GM23338 (cell line): ENCODE data around the gene PPP2R2D. TPM values are rescaled to one million over a fixed set of nuclear protein-coding genes. Genes with fewer than 3 reads are reported as not detected.

Experiments
- ATAC-seq: fragments of 200-7000 bp; cut with Tn5 transposase; 3 replicates; pipeline ENCODE4 v1.9.1; 2020
- DNase-seq: peaks from one replicate; pipeline ENCODE4 v3.0.0-alpha.2; 2015; ENCODE audit warnings: low spot score
- H2AFZ ChIP-seq: fragments of 200-600 bp; sonication (generic); 2 replicates; pipeline ENCODE4 v1.8.0; 2016; ENCODE audit warnings: antibody characterized with exemption, mild to moderate bottlenecking, moderate library complexity
- H3F3A ChIP-seq: fragments of 200-600 bp; sonication (generic); replicated peaks from 2 replicates; pipeline ENCODE4 v1.8.0; 2017; ENCODE audit warnings: antibody characterized with exemption, mixed run types, low read depth
- H3K27ac ChIP-seq: fragments of 200-600 bp; sonication (generic); 2 replicates; pipeline ENCODE4 v1.6.1; 2016; ENCODE audit warnings: low read depth
- H3K27me3 ChIP-seq: fragments of 200-600 bp; sonication (generic); 2 replicates; pipeline ENCODE4 v1.8.0; 2016; ENCODE audit warnings: mild to moderate bottlenecking, mixed run types, moderate library complexity; ENCODE audit not compliant: insufficient read depth
- H3K36me3 ChIP-seq: fragments of 200-600 bp; sonication (generic); 2 replicates; pipeline ENCODE4 v1.8.0; 2016; ENCODE audit warnings: mild to moderate bottlenecking; ENCODE audit not compliant: insufficient read depth
- H3K4me1 ChIP-seq: fragments of 200-600 bp; sonication (generic); 2 replicates; pipeline ENCODE4 v1.8.0; 2016; ENCODE audit warnings: mild to moderate bottlenecking, moderate library complexity; ENCODE audit not compliant: insufficient read depth
- H3K4me2 ChIP-seq: fragments of 200-600 bp; sonication (generic); 2 replicates; pipeline ENCODE4 v1.7.1; 2017; ENCODE audit warnings: mixed run types
- H3K4me3 ChIP-seq: fragments of 200-600 bp; sonication (generic); 2 replicates; pipeline ENCODE4 v1.6.1; 2016; ENCODE audit warnings: mixed run types
- H3K79me2 ChIP-seq: fragments of 200-600 bp; sonication (generic); replicated peaks from 2 replicates; pipeline ENCODE4 v1.8.0; 2017; ENCODE audit warnings: mild to moderate bottlenecking; ENCODE audit not compliant: insufficient read depth
- H3K9me2 ChIP-seq: fragments of 200-600 bp; sonication (generic); 2 replicates; pipeline ENCODE4 v1.8.0; 2017; ENCODE audit not compliant: insufficient read depth
- H4K20me1 ChIP-seq: fragments of 200-600 bp; sonication (generic); replicated peaks from 2 replicates; pipeline ENCODE4 v1.8.0; 2017; ENCODE audit warnings: mild to moderate bottlenecking; ENCODE audit not compliant: insufficient read depth
- H3K27ac Mint-ChIP-seq: 2 replicates; pipeline ENCODE4 v1.8.0; 2020; ENCODE audit warnings: inconsistent platforms, mild to moderate bottlenecking, moderate library complexity, mixed read lengths
- H3K27me3 Mint-ChIP-seq: 3 replicates; pipeline ENCODE4 v1.8.0; 2022; ENCODE audit warnings: low read depth, mild to moderate bottlenecking, moderate library complexity, mixed read lengths, inconsistent platforms; ENCODE audit not compliant: insufficient read depth, poor library complexity
- H3K36me3 Mint-ChIP-seq: 3 replicates; pipeline ENCODE4 v1.8.0; 2021; ENCODE audit warnings: low read depth, mild to moderate bottlenecking, inconsistent platforms, moderate library complexity, mixed read lengths
- H3K4me1 Mint-ChIP-seq: 3 replicates; pipeline ENCODE4 v1.8.0; 2020; ENCODE audit warnings: mild to moderate bottlenecking, inconsistent platforms, mixed read lengths
- H3K4me3 Mint-ChIP-seq: 3 replicates; pipeline ENCODE4 v1.8.0; 2021; ENCODE audit warnings: moderate library complexity, mild to moderate bottlenecking, inconsistent platforms, mixed read lengths
- H3K9me3 Mint-ChIP-seq: 3 replicates; pipeline ENCODE4 v1.8.0; 2020; ENCODE audit warnings: moderate library complexity, mild to moderate bottlenecking, inconsistent platforms, mixed read lengths
- CREB1 ChIP-seq: fragments of 250-450 bp; sonication (Bioruptor Pico); IDR thresholded peaks from 2 replicates; pipeline ENCODE4 v1.5.0; 2020; ENCODE audit warnings: low read depth, mild to moderate bottlenecking, moderate library complexity
- EZH2 ChIP-seq: fragments of 200-600 bp; sonication (generic); IDR thresholded peaks from one replicate; pipeline ENCODE4 v1.8.0; 2017; ENCODE audit warnings: antibody characterized with exemption, mild to moderate bottlenecking, low read depth; ENCODE audit not compliant: unreplicated experiment
- EZH2phosphoT487 ChIP-seq: fragments of 200-600 bp; sonication (generic); IDR thresholded peaks from one replicate; pipeline ENCODE4 v1.8.1; 2018; ENCODE audit warnings: antibody characterized with exemption; ENCODE audit not compliant: unreplicated experiment
- JUNB ChIP-seq: IDR thresholded peaks from one replicate; pipeline ENCODE4 v1.6.1; 2016; ENCODE audit warnings: antibody characterized with exemption; ENCODE audit not compliant: unreplicated experiment
- NANOG ChIP-seq: IDR thresholded peaks from 2 replicates; pipeline ENCODE4 v1.6.1; 2016; ENCODE audit warnings: antibody characterized with exemption, borderline replicate concordance
- POLR2AphosphoS5 ChIP-seq: IDR thresholded peaks from 2 replicates; pipeline ENCODE4 v1.6.1; 2016; ENCODE audit warnings: antibody characterized with exemption, low read depth
- STAT1 ChIP-seq: IDR thresholded peaks from one replicate; pipeline ENCODE4 v1.6.1; 2016; ENCODE audit warnings: antibody characterized with exemption; ENCODE audit not compliant: unreplicated experiment
- ZNF114 ChIP-seq: fragments of 250-450 bp; sonication (Bioruptor Pico); IDR thresholded peaks from 2 replicates; pipeline ENCODE4 v1.5.0; 2020; ENCODE audit warnings: mild to moderate bottlenecking, moderate library complexity
- ZNF331 ChIP-seq: fragments of 250-450 bp; sonication (Bioruptor Pico); IDR thresholded peaks from 2 replicates; pipeline ENCODE4 v1.5.0; 2020; ENCODE audit warnings: low read depth, mild to moderate bottlenecking, moderate library complexity
- polyA plus RNA-seq: library from polyadenylated mRNA; unstranded; fragments of >200 nt; fragmentation: Nextera tagmentation; extraction: Ambion mirVana; gene quantifications from 2 replicates; pipeline ENCODE4 v1.2.1, GENCODE V29; 2016
- total RNA-seq: library from RNA; depleted of rRNA; stranded (reverse); fragments of >200 nt; shearing (Covaris generic); gene quantifications from 2 replicates; pipeline ENCODE4 v1.2.3, GENCODE V29; 2014
- TF ChIP-seq, protein P1 (sequence below): fragments of 250-450 bp; sonication (Bioruptor Pico); IDR thresholded peaks from 2 replicates; pipeline ENCODE4 v1.5.0; 2020; ENCODE audit warnings: mild to moderate bottlenecking, moderate library complexity
- TF ChIP-seq, protein P2 (sequence below): IDR thresholded peaks from one replicate; pipeline ENCODE4 v1.6.1; 2018; ENCODE audit warnings: antibody characterized with exemption; ENCODE audit not compliant: unreplicated experiment
- TF ChIP-seq, protein P3 (sequence below), 2 experiments: fragments of 200-600 bp in 1 of 2; sonication (generic) in 1 of 2; conservative IDR thresholded peaks; 2 replicates each; pipeline versions ENCODE4 v1.5.1 to v1.6.1; 2016 to 2017; ENCODE audit warnings: antibody characterized with exemption in 2 of 2, low read depth in 2 of 2, mild to moderate bottlenecking in 2 of 2, moderate library complexity in 1 of 2
- TF ChIP-seq, protein P4 (sequence below): IDR thresholded peaks from 2 replicates; pipeline ENCODE4 v1.6.1; 2016; ENCODE audit warnings: antibody characterized with exemption

PPP2R2D gene
- total and polyA plus RNA-seq, 2 experiments from 2014 or later, result 28.8 to 33.7 TPM

DNA sequence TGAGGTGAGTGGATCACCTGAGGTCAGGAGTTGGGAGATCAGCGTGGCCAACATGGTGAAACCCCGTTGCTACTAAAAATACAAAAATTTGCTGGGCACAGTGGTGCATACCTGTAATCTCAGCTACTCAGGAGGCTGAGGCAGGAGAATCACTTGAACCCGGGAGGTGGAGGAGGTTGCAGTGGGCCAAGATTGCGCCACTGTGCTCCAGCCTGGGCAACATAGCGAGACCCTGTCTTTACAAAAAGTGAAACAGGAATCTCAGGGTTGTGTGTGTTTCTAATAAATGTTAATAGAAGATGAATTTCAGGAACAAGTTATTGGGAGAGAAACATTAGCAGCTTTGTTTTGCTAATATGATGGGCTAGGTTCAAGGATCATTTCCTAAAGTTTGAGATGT, 19.9 kb downstream of the PPP2R2D start:
- H3K4me2 ChIP-seq, result peak overlapping the region; percentile 51
- H3K27ac Mint-ChIP-seq, result no peak overlapping the region
- H3K4me1 Mint-ChIP-seq, result peaks cover 32% of the 10 kb centered on the region
- H3K4me1 ChIP-seq, result peaks cover 45% of the 10 kb centered on the region
- H3K79me2 ChIP-seq, result peaks cover 69% of the 10 kb centered on the region
- ATAC-seq (no peak), DNase-seq (no peak)
- H3K9me2 ChIP-seq, result no peaks in the 10 kb centered on the region
- TF ChIP-seq, protein P1, sequence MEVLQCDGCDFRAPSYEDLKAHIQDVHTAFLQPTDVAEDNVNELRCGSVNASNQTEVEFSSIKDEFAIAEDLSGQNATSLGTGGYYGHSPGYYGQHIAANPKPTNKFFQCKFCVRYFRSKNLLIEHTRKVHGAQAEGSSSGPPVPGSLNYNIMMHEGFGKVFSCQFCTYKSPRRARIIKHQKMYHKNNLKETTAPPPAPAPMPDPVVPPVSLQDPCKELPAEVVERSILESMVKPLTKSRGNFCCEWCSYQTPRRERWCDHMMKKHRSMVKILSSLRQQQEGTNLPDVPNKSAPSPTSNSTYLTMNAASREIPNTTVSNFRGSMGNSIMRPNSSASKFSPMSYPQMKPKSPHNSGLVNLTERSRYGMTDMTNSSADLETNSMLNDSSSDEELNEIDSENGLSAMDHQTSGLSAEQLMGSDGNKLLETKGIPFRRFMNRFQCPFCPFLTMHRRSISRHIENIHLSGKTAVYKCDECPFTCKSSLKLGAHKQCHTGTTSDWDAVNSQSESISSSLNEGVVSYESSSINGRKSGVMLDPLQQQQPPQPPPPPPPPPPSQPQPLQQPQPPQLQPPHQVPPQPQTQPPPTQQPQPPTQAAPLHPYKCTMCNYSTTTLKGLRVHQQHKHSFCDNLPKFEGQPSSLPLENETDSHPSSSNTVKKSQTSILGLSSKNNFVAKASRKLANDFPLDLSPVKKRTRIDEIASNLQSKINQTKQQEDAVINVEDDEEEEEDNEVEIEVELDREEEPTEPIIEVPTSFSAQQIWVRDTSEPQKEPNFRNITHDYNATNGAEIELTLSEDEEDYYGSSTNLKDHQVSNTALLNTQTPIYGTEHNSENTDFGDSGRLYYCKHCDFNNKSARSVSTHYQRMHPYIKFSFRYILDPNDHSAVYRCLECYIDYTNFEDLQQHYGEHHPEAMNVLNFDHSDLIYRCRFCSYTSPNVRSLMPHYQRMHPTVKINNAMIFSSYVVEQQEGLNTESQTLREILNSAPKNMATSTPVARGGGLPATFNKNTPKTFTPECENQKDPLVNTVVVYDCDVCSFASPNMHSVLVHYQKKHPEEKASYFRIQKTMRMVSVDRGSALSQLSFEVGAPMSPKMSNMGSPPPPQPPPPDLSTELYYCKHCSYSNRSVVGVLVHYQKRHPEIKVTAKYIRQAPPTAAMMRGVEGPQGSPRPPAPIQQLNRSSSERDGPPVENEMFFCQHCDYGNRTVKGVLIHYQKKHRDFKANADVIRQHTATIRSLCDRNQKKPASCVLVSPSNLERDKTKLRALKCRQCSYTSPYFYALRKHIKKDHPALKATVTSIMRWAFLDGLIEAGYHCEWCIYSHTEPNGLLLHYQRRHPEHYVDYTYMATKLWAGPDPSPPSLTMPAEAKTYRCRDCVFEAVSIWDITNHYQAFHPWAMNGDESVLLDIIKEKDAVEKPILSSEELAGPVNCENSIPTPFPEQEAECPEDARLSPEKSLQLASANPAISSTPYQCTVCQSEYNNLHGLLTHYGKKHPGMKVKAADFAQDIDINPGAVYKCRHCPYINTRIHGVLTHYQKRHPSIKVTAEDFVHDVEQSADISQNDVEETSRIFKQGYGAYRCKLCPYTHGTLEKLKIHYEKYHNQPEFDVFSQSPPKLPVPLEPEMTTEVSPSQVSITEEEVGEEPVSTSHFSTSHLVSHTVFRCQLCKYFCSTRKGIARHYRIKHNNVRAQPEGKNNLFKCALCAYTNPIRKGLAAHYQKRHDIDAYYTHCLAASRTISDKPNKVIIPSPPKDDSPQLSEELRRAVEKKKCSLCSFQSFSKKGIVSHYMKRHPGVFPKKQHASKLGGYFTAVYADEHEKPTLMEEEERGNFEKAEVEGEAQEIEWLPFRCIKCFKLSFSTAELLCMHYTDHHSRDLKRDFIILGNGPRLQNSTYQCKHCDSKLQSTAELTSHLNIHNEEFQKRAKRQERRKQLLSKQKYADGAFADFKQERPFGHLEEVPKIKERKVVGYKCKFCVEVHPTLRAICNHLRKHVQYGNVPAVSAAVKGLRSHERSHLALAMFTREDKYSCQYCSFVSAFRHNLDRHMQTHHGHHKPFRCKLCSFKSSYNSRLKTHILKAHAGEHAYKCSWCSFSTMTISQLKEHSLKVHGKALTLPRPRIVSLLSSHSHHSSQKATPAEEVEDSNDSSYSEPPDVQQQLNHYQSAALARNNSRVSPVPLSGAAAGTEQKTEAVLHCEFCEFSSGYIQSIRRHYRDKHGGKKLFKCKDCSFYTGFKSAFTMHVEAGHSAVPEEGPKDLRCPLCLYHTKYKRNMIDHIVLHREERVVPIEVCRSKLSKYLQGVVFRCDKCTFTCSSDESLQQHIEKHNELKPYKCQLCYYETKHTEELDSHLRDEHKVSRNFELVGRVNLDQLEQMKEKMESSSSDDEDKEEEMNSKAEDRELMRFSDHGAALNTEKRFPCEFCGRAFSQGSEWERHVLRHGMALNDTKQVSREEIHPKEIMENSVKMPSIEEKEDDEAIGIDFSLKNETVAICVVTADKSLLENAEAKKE (CRISPR knock-in tag), result no peak
- TF ChIP-seq CREB1 (CRISPR knock-in tag), result no peak
- TF ChIP-seq ZNF114, result no peak
- TF ChIP-seq EZH2phosphoT487, result no peak
- TF ChIP-seq NANOG, result no peak
- no peak for TF ChIP-seq EZH2
- no peak for TF ChIP-seq STAT1
- TF ChIP-seq, protein P2, sequence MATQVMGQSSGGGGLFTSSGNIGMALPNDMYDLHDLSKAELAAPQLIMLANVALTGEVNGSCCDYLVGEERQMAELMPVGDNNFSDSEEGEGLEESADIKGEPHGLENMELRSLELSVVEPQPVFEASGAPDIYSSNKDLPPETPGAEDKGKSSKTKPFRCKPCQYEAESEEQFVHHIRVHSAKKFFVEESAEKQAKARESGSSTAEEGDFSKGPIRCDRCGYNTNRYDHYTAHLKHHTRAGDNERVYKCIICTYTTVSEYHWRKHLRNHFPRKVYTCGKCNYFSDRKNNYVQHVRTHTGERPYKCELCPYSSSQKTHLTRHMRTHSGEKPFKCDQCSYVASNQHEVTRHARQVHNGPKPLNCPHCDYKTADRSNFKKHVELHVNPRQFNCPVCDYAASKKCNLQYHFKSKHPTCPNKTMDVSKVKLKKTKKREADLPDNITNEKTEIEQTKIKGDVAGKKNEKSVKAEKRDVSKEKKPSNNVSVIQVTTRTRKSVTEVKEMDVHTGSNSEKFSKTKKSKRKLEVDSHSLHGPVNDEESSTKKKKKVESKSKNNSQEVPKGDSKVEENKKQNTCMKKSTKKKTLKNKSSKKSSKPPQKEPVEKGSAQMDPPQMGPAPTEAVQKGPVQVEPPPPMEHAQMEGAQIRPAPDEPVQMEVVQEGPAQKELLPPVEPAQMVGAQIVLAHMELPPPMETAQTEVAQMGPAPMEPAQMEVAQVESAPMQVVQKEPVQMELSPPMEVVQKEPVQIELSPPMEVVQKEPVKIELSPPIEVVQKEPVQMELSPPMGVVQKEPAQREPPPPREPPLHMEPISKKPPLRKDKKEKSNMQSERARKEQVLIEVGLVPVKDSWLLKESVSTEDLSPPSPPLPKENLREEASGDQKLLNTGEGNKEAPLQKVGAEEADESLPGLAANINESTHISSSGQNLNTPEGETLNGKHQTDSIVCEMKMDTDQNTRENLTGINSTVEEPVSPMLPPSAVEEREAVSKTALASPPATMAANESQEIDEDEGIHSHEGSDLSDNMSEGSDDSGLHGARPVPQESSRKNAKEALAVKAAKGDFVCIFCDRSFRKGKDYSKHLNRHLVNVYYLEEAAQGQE, result no peak
- TF ChIP-seq, protein P3, sequence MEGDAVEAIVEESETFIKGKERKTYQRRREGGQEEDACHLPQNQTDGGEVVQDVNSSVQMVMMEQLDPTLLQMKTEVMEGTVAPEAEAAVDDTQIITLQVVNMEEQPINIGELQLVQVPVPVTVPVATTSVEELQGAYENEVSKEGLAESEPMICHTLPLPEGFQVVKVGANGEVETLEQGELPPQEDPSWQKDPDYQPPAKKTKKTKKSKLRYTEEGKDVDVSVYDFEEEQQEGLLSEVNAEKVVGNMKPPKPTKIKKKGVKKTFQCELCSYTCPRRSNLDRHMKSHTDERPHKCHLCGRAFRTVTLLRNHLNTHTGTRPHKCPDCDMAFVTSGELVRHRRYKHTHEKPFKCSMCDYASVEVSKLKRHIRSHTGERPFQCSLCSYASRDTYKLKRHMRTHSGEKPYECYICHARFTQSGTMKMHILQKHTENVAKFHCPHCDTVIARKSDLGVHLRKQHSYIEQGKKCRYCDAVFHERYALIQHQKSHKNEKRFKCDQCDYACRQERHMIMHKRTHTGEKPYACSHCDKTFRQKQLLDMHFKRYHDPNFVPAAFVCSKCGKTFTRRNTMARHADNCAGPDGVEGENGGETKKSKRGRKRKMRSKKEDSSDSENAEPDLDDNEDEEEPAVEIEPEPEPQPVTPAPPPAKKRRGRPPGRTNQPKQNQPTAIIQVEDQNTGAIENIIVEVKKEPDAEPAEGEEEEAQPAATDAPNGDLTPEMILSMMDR (conservative IDR thresholded peaks at IDR 0.05; ENCODE audit: low read depth in 2 of 2), result no peak
- TF ChIP-seq ZNF331 (CRISPR knock-in tag), result no peak
- TF ChIP-seq, protein P4, sequence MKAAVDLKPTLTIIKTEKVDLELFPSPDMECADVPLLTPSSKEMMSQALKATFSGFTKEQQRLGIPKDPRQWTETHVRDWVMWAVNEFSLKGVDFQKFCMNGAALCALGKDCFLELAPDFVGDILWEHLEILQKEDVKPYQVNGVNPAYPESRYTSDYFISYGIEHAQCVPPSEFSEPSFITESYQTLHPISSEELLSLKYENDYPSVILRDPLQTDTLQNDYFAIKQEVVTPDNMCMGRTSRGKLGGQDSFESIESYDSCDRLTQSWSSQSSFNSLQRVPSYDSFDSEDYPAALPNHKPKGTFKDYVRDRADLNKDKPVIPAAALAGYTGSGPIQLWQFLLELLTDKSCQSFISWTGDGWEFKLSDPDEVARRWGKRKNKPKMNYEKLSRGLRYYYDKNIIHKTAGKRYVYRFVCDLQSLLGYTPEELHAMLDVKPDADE, result no peak
- TF ChIP-seq POLR2AphosphoS5, result no peak
- TF ChIP-seq JUNB, result no peak
- peaks cover 44% of the 10 kb centered on the region for H4K20me1 ChIP-seq
- H3K27me3 Mint-ChIP-seq, result peaks cover 5% of the 10 kb centered on the region
- no peaks in the 10 kb centered on the region for H3K36me3 ChIP-seq
- H2AFZ ChIP-seq, result no peak overlapping the region
- no peaks in the 10 kb centered on the region for H3F3A ChIP-seq
- H3K4me3 Mint-ChIP-seq, result no peak overlapping the region
- H3K4me3 ChIP-seq, result no peak overlapping the region
- H3K27ac ChIP-seq, result no peak overlapping the region
- H3K36me3 Mint-ChIP-seq, result no peaks in the 10 kb centered on the region; the same call in 2 of the 3 replicates
- peaks cover 3% of the 10 kb centered on the region; the same call in 1 of the 3 replicates for H3K9me3 Mint-ChIP-seq
- H3K27me3 ChIP-seq, result no peaks in the 10 kb centered on the region
